ENCODE results near the gene LCE1C. TPM values are rescaled to one million over a fixed set of nuclear protein-coding genes. Genes with fewer than 3 reads are reported as not detected.

The LCE1C gene
- total and polyA plus RNA-seq, 2 donors (not counting 1 experiment from before 2014, with no cell fraction given): not detected

GRCh38 chr1:152795686-152796085, 10.8 kb downstream of the LCE1C start:
- CTCF ChIA-PET: no interaction called here
- no peak overlapping the region for H3K4me3 ChIP-seq (ENCODE audit: control extremely low read depth in 1 of 5, extremely low read depth in 1 of 5, insufficient read depth in 1 of 5, low read depth in 2 of 5, low read length in 4 of 5)
- H3K4me1 ChIP-seq (ENCODE audit: control insufficient read depth in 2 of 2, insufficient read depth in 2 of 2, low read length in 2 of 2): no peaks in the 10 kb centered on the region
- peaks cover 6% of the 10 kb centered on the region for H3K27me3 Mint-ChIP-seq
- no peak overlapping the region for H3K4me3 Mint-ChIP-seq
- no peak for TF ChIP-seq CTCF (IDR thresholded peaks at IDR 0.05)
- TF ChIP-seq EZH2 (IDR thresholded peaks at IDR 0.05; ENCODE audit: borderline replicate concordance, insufficient read depth, low read depth, low read length, poor library complexity, severe bottlenecking): no peak
- DNase-seq (no peak), ATAC-seq (ENCODE audit: low read depth) (no peak)
- no peaks in the 10 kb centered on the region for H3K79me2 ChIP-seq (ENCODE audit: control insufficient read depth, insufficient read depth, low read length)
- no peak overlapping the region for H3K9ac ChIP-seq (ENCODE audit: low read length)
- intact Hi-C loops (cut with micrococcal nuclease): no loop called here
- H3K27me3 ChIP-seq (replicated peaks in 1 of 4; ENCODE audit: control extremely low read depth in 1 of 4, control insufficient read depth in 3 of 4, insufficient read depth in 4 of 4, low read length in 3 of 4): no peaks in the 10 kb centered on the region
- POLR2A ChIA-PET: no interaction called here
- peaks cover 0 to 4% (median 0%) of the 10 kb centered on the region in 3 donors for H3K9me3 ChIP-seq (ENCODE audit: control extremely low read depth in 1 of 3, control insufficient read depth in 2 of 3, insufficient read depth in 1 of 3, low read length in 2 of 3)
- H3K4me2 ChIP-seq (replicated peaks; ENCODE audit: low read depth, low read length, poor library complexity, severe bottlenecking): no peak overlapping the region
- H3K36me3 ChIP-seq (replicated peaks in 1 of 2; ENCODE audit: control extremely low read depth in 1 of 2, control insufficient read depth in 1 of 2, extremely low read depth in 1 of 2, insufficient read depth in 2 of 2, low read length in 1 of 2): no peaks in the 10 kb centered on the region
- no peak overlapping the region for H3K27ac ChIP-seq (ENCODE audit: low read length in 2 of 2)
- no peak overlapping the region for H3K27ac Mint-ChIP-seq
- H3K9me3 Mint-ChIP-seq (ENCODE audit: insufficient read depth): no peaks in the 10 kb centered on the region
- 83% methylated on average over 4 of the region's 4 CpGs for WGBS (ENCODE audit: insufficient coverage)
- no peaks in the 10 kb centered on the region for H4K20me1 ChIP-seq (ENCODE audit: control insufficient read depth, insufficient read depth, low read length, poor library complexity, severe bottlenecking)
- no peak overlapping the region for H2AFZ ChIP-seq (ENCODE audit: insufficient read depth, low read depth, low read length, poor library complexity, severe bottlenecking)
- no peaks in the 10 kb centered on the region for H3K4me1 Mint-ChIP-seq

- no peak within 1 kb of the TSS for H3K9ac ChIP-seq (ENCODE audit: low read length)
- intact Hi-C loops (cut with micrococcal nuclease): no loop called here
- H3K27me3 Mint-ChIP-seq: peaks cover 52% of the 10 kb centered on the region
- no peak within 1 kb of the TSS for H3K4me3 ChIP-seq (ENCODE audit: control extremely low read depth in 1 of 5, extremely low read depth in 1 of 5, insufficient read depth in 1 of 5, low read depth in 2 of 5, low read length in 4 of 5)
- H3K9me3 Mint-ChIP-seq (ENCODE audit: insufficient read depth): no peaks in the 10 kb centered on the region
- H3K36me3 ChIP-seq (replicated peaks in 1 of 2; ENCODE audit: control extremely low read depth in 1 of 2, control insufficient read depth in 1 of 2, extremely low read depth in 1 of 2, insufficient read depth in 2 of 2, low read length in 1 of 2): no peaks in the 10 kb centered on the region
- H3K27ac Mint-ChIP-seq: no peak within 1 kb of the TSS
- ChIA-PET CTCF (no interaction called here), POLR2A (no interaction called here)
- H2AFZ ChIP-seq (ENCODE audit: insufficient read depth, low read depth, low read length, poor library complexity, severe bottlenecking): no peak within 1 kb of the TSS
- H3K4me1 Mint-ChIP-seq: no peaks in the 10 kb centered on the region
- H3K27me3 ChIP-seq (replicated peaks in 1 of 4; ENCODE audit: control extremely low read depth in 1 of 4, control insufficient read depth in 3 of 4, insufficient read depth in 4 of 4, low read length in 3 of 4): peaks cover 0 to 4% (median 0%) of the 10 kb centered on the region in 4 experiments
- TF ChIP-seq CTCF (IDR thresholded peaks at IDR 0.05) (no peak), EZH2 (IDR thresholded peaks at IDR 0.05; ENCODE audit: borderline replicate concordance, insufficient read depth, low read depth, low read length, poor library complexity, severe bottlenecking) (no peak)
- no peaks in the 10 kb centered on the region for H3K4me1 ChIP-seq (ENCODE audit: control insufficient read depth in 2 of 2, insufficient read depth in 2 of 2, low read length in 2 of 2)
- H4K20me1 ChIP-seq (ENCODE audit: control insufficient read depth, insufficient read depth, low read length, poor library complexity, severe bottlenecking): no peaks in the 10 kb centered on the region
- H3K27ac ChIP-seq (ENCODE audit: low read length in 2 of 2): no peak within 1 kb of the TSS
- H3K4me3 Mint-ChIP-seq: no peak within 1 kb of the TSS
- H3K4me2 ChIP-seq (replicated peaks; ENCODE audit: low read depth, low read length, poor library complexity, severe bottlenecking): no peak within 1 kb of the TSS
- 40% methylated on average over 1 of the region's 2 CpGs for WGBS (ENCODE audit: insufficient coverage)
- no peaks in the 10 kb centered on the region for H3K9me3 ChIP-seq (ENCODE audit: control extremely low read depth in 1 of 3, control insufficient read depth in 2 of 3, insufficient read depth in 1 of 3, low read length in 2 of 3)
- DNase-seq: no peak
- no peaks in the 10 kb centered on the region for H3K79me2 ChIP-seq (ENCODE audit: control insufficient read depth, insufficient read depth, low read length)
- ATAC-seq (ENCODE audit: low read depth): no peak
Observed at GRCh38 chr1:152786077-152786476, 20.4 kb downstream of the LCE1C start, which contains the start of gene LCE1E. Gene LCE1E, plus strand, starts transcription at chr1:152786257. Its CDS starts 1,043 bp downstream, at chr1:152787300.

Measured in B cell (primary cell).